Islet of Langerhans (tissue), 1 donor: ENCODE results near the gene GYPC.
"Not testable (repeated sequence)": the region's sequence is repeated elsewhere in the genome, so short reads cannot be mapped to it uniquely, and the experiment has no call there.

Experiments used
- FAIRE-seq: peaks from one replicate; lab custom pipeline; 2011; peaks lifted over from hg19 to GRCh38; lab: Jason Lieb, UNC

GYPC gene

GRCh38 chr2:126655500-126656430, at the start of gene GYPC:
TSS of gene GYPC (plus strand) at chr2:126656158. CDS start at chr2:126656264, 106 bp downstream.
- FAIRE-seq, result no peak

- FAIRE-seq, result no peak
Measured at GRCh38 chr2:126614524-126615227, 41.3 kb upstream of the GYPC start.

- FAIRE-seq, result no peak
Measured at GRCh38 chr2:126616606-126617069, 39.3 kb upstream of the GYPC start.

GRCh38 chr2:126620302-126620701, 35.7 kb upstream of the GYPC start:
- no peak for FAIRE-seq

GRCh38 chr2:126623000-126623399, 33.0 kb upstream of the GYPC start:
- FAIRE-seq, result no peak

GRCh38 chr2:126627643-126628042, 28.3 kb upstream of the GYPC start:
- FAIRE-seq, result no peak

- no peak for FAIRE-seq
Measured at GRCh38 chr2:126634273-126634861, 21.6 kb upstream of the GYPC start.

GRCh38 chr2:126635281-126635680, 20.7 kb upstream of the GYPC start:
- no peak for FAIRE-seq

GRCh38 chr2:126635736-126636135, 20.2 kb upstream of the GYPC start:
- no peak for FAIRE-seq

GRCh38 chr2:126637386-126637785, 18.6 kb upstream of the GYPC start:
- FAIRE-seq, result no peak

- FAIRE-seq, result no peak
Measured at GRCh38 chr2:126638746-126639145, 17.2 kb upstream of the GYPC start.

- no peak for FAIRE-seq
Measured at GRCh38 chr2:126639276-126639675, 16.7 kb upstream of the GYPC start.

- FAIRE-seq, result not testable (repeated sequence)
Measured at GRCh38 chr2:126641294-126641693, 14.7 kb upstream of the GYPC start.

GRCh38 chr2:126642031-126642430, 13.9 kb upstream of the GYPC start:
- FAIRE-seq, result no peak

GRCh38 chr2:126643431-126643830, 12.5 kb upstream of the GYPC start:
- FAIRE-seq, result no peak

GRCh38 chr2:126643972-126644371, 12.0 kb upstream of the GYPC start:
- no peak for FAIRE-seq

- FAIRE-seq, result no peak
Measured at GRCh38 chr2:126644630-126645191, 11.2 kb upstream of the GYPC start.

- FAIRE-seq, result no peak
Measured at GRCh38 chr2:126645211-126645618, 10.7 kb upstream of the GYPC start.

- no peak for FAIRE-seq
Measured at GRCh38 chr2:126646026-126646425, 9.9 kb upstream of the GYPC start.

- FAIRE-seq, result not testable (repeated sequence)
Measured at GRCh38 chr2:126647714-126648344, 8.1 kb upstream of the GYPC start.

- FAIRE-seq, result not testable (repeated sequence)
Measured at GRCh38 chr2:126648345-126648786, 7.6 kb upstream of the GYPC start.

- no peak for FAIRE-seq
Measured at GRCh38 chr2:126649101-126649500, 6.9 kb upstream of the GYPC start.
